GM04504 (cell line): ENCODE data around the gene RANBP6.
A peak's percentile ranks its signal among the peaks of the same experiment; 100 is the strongest.
"Not testable (repeated sequence)": the region's sequence is repeated elsewhere in the genome, so short reads cannot be mapped to it uniquely, and the experiment has no call there.

ENCODE experiments used
- DNase-seq: peaks from one replicate; pipeline ENCODE4 v3.0.0-alpha.2; 2012; ENCODE audit warnings: low read depth

The RANBP6 gene

DNA sequence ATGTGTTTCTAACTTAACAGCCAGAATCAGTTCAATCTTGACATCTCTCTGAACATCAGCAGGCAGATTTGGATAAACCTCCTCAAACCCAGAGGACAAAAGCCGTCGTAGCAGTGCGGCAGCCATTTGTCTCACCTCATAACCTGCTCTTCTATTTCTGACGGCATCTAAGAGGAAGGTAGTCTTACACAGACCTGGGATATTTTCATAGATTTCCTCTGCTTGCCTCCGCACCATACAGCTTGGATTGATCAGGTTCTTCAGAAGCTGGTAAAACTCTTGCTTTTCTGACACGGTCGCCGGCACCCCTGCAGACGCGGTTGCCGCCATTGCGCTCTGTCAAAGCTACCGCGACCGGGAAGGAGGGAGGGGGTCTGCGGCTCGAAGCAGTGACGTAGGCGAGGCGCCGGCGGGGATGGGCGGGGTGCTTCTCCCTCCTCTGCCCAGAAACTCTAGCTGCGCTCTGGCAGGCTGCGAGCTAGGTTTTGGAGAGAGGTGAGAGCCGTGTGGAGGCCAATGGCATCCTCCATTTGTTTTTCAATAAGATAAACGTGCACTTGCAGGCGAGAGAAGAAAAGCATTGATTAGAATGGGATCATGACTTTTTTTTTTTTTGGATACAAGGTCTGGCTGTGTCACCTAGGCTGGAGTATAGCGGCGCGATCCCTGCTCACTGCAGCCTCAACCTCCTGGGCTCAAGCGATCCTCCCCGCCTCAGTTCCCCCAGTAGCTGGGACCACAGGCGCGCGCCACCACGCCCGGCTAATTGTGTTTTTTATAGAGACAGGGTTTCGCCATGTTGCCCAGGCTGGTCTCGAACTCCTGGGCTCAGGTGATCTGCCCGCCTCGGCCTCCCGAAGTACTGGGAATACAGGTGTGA, at the start of gene RANBP6:
TSS of gene RANBP6 (minus strand) at position 347 of the 880 bp plus-strand sequence. CDS start at position 330, 17 bp downstream.
- DNase-seq = peak; percentile 49

DNA sequence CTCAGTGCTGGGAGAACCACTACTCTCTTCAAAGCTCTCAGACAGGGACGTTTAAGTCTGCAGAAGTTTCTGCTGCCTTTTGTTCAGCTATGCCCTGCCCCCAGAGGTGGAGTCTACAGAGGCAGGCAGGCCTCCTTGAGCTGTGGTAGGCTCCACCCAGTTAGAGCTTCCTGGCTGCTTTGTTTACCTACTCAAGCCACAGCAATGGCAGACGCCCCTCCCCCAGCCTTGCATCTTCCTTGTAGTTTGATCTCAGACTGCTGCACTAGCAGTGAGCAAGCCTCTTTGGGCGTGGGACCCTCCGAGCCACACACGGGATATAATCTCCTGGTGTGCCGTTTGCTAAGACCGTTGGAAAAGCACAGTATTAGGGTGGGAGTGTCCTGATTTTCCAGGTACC, 47.7 kb upstream of the RANBP6 start:
- DNase-seq = not testable (repeated sequence)

DNA sequence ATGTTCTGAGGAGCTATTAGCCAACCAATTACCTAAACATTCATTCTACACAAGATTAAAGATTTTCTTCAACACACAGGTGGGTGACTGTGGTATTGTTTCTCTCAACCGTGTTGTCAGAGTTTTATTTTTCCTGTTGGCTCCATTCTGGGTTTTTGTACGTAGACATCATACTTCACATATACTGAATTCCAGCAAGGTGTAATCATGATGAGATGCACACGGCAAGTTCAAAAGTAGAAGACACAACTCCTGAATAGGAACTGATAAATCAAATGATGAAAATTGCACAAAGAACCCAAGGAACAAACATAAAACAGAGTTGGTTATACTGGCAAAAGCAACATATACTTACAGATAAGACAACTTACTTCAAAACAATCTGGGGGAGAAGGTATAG, 40.2 kb upstream of the RANBP6 start:
- DNase-seq = no peak

DNA sequence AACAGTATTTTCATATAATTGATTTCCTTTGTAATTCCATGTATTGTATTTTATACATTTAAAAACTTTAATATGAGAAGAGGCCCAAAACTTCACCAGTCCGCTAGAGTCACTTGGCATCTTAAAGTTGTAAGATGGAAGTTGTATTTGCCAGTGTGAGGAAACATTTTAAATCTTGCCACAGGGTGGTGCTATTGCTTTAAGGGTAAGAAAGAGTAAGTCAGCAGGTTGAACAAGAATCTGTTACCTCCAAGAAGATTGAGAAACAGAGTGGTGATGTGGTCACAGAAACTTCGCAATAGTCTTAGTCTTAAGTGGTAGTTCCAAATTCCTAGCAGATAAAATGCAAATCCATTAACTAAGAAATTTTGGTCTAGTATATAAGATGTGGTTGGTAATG, 39.8 kb upstream of the RANBP6 start:
- DNase-seq = peak; percentile 76

DNA sequence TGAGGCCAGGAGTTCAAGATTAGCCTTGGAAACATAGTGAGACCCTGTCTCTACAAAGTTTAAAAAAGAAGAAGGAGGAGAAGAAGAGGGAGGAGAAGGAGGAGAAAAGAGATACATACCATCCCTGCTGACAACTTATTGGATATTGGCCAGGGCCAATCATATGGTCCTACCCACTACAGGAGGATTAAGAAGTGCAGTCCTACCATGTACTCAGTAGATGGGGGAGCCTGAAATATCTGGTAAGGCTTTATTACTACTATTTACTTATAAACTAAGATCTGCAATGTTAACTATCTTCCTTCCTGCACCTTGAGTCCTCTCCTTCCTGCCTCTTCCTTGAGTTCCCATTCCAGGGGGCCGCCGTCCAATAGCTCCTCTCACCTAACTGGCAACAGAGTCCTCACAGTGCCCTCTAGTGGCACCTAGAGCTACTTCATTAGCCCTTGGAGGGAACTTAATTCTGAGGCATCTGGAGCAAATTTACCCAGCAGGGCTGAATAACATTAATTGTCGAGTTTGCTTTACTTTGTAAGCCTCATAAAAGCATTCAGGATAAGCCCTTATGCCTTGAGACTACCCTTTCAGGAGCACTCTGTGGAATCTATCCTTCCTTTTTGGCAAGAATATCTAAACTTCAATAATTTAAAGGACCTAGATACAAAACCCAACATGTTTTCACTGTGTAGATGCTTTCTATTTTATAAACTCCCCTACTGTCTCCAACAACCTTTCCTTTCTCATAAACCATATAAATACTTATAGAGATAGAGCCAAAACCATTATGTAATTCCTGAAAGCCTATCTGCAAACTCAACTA, 39.1 kb upstream of the RANBP6 start:
- peak; percentile 49 for DNase-seq

DNA sequence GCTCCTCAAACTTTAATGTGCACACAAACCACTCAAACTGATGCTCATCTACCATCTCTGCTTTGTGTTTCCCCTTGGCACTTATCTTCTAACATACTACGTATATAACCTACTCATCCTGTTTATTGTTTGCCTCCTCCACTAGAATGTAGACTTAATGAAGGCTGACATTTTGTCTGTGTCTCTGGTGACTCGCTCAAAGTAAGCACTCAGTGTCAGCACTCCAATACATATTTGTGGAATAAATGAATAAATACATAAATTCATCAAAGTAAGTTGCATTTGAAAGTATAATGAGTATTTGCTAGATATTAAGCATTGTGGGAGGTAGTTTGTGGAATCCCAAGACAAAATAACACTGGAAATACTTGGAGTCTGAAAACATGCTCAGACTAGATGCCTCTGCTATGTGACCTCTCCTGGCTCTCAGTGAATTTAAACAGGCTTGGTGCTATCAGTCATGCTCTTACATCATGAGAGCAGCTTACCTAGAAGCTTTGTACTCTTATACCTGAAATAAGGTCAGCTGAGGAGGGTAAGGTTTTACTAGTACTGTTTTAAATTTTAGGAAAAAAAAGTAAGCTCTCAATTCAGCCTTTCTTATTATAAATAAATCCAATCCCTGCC, 37.0 kb upstream of the RANBP6 start:
- DNase-seq = no peak

DNA sequence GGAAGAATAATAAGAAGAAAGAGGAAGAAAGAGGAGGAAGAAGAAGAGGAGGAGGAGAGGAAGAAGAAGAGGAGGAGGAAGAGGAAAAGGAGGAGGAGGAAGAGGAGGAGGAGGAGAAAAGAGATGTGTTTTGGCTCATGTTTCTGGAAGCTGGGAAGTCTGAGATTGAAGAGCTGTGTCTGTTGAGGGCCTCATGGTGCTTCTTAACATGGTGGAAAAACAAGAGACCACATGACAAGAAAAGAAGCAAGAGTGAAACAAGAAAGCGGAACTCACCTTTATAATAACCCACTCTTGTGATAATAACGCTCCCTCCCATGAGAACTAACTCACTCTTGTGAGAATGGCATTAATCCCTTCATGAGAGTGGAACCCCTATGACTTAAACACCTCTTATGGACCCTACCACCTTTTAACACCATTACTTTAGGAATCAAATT, 36.1 kb upstream of the RANBP6 start:
- DNase-seq = no peak

DNA sequence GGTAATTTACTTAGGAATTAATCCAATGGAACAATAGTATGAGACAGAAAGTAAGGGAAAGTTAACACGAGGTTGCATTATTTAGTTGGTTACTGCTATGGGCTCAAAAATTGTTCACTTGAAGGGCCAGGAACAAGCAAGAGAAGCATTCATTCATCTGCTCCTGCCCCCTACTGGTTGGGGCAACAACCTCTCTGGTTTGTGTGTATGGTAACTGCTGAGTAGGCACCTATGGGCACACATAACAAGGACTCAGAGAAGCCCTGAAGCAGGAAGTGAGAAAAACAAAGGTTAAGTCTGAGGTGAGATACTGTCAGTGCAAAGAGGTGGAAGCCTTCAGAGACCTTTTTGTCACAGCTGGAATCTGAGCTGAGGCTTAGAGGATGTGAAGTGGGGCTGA, 34.4 kb upstream of the RANBP6 start:
- no peak for DNase-seq

DNA sequence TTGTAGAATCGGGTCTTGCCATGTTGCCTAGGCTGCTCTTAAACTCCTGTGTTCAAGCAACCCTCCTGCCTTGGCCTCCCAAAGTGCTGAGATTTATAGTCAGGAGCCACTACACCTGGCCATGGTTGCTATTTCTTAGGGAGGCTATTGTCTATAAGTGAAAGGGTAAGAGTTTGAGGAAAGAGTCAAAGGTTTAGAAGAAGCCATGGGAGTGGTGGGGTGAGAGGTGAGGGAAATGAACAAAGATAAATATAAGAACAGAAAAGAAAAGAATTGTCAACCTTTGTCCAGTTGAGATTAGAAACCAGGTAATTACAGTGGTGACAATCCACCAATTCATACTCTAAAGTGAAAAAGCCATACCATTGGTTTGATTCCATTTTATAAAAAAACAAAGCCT, 32.6 kb upstream of the RANBP6 start:
- DNase-seq = no peak

DNA sequence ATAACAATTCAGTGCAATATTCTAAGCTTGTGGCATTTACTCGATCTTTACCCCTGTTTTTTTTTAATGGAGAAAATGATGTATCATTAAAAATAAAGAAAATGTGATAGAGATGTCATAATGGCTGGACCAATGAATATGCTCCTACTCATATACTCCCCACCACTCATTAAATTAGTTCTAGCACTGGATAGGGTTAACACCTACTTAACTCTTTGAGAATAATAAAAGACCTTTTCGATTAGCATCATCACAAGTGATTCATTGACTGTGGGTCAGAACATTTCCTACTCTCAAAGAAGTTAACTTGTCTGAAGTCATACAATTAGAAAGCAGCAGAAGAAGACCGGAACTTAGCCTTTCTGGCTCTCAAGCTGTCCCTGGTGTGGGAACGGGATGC, 31.6 kb upstream of the RANBP6 start:
- no peak for DNase-seq

DNA sequence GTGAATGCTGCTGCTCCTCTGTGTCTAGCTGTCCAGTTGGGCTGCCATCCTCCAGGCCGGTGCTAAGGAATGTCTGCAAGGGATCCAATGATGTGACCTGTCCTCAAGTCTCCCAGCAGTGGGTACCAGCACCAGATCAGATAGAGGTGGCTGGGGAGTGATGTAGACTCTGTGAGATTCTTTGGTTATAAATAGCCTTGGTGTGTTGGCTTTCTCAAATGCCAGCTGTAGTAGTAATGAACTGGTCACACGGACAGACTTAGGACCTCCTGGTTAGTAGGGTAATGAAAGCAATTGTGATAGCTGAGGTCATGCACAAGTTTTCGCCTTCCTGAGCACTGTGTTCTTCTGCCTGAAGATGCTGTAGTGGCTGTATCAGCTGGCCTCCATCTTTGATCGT, 29.9 kb upstream of the RANBP6 start:
- no peak for DNase-seq

DNA sequence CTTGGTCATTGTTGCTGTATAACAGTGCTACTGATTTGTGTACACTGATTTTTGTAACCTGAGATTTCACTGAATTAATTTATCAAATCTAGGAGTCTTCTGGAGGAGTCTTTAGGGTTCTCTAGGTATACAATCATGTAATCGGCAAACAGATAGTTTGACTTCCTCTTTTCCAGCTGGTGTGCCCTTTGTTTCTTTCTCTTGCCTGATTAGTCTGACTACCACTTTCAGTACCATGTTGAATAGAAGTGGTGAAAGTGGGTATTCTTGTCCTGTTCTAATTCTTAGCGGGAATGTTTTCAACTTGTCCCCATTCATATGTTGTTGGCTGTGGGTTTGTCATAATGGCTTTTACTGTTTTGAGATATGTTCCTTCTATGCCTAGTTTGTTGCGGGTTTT, 24.7 kb upstream of the RANBP6 start:
- no peak for DNase-seq

DNA sequence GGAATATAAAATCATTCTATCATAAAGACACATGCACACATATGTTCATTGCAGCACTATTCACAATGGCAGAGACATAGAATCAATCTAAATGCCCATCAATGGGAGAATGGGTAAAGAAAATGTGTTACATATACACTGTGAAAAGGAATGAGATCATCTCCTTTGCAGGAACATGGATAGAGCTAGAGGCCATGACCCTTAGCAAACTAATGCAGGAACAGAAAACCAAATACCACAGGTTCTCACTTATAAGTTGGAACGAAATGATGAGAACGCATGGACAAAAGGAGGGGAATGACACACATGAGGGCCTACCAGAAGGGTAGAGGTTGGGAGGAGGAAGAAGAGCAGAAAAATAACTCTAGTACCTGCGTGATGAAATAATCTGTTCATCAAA, 21.0 kb upstream of the RANBP6 start:
- DNase-seq = no peak

DNA sequence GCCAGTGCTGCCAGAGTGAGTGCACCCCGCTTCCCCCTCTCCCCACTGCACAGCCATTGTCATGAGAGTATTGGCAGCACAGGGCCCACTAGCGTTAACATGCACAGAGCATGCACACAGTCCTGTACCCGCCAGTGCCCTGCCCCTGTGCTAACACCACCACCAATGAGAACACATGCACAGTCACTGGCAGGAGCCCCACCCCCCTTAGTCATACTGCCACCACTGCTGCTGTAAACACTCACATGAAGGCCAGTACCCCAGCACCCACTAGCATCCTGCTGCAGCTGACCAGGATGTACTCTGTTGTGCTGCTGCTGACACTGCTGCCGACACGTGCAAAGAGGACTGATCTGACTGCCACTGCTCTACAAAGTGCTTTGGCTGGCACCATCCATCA, 19.5 kb upstream of the RANBP6 start:
- no peak for DNase-seq

DNA sequence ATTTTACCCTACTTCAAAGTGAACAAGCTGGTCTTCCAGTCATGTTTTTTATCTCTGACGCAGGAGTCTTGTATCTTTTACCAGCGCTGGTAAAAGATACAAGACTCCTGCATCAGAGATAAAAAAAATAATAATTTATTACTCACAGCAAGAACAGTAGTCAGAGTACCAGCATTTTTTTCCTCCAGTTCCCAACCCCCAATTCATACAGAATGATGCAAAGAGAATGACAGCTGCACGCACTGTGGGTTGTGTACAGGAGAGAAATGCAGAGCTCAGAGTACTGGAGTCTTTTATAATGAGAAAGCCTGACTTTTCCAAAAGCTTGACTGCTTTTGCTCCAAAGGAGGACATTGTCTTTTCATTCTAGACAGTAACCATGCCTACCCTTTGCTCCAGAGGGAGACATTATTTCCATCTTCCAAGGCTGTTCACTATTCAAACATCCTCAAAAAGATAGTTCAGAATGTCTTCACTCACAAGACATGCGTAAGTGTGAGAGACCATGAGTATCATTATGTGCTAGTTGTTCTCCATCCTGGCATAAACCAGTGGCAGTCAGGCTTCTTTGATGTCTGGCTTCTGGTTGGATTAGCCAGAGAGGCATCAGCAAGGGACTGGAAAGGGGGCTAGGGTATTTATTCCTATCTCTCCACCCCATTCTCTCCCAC, 14.3 kb upstream of the RANBP6 start:
- no peak for DNase-seq

DNA sequence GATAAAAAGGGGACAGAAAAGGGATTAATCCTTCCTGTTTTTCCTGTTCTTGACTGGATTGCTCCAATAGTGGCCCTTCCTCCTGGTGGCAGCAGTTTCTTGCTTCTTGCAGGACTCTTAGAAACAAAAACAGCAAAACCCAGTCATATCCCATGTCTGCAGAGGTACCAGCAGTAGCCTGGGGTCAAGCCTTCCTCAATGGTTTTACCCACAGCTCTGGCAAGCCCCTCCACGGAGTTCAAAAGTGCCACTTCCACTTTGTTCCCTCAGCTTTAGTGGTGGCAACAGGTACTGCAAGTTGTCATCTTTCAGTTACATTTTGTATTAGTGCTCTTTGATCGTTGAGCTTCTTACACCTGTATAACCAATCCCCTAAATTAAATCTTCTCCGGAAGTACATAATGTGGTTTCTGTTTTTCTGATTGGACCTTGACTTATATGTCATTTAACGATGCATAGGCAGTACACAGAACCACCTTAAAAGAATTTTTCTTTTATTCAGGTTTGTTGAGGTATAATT, 8.7 kb upstream of the RANBP6 start:
- no peak for DNase-seq

DNA sequence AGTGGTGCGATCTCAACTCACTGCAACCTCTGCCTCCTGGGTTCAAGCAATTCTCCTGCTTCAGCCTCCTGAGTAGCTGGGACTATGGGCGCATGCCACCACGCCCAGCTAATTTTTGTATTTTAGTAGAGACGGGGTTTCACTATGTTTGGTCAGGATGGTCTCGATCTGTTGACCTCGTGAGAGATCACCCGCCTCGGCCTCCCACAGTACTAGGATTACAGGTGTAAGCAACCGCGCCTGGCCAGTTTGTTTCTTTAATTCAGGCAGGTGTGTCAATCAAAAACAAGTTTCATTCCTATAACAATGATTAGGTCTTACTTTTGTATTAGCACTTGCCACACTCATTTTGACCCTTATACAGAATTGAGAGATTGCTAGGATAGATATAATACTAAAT, 1.6 kb upstream of the RANBP6 start:
- DNase-seq = not testable (repeated sequence)

DNA sequence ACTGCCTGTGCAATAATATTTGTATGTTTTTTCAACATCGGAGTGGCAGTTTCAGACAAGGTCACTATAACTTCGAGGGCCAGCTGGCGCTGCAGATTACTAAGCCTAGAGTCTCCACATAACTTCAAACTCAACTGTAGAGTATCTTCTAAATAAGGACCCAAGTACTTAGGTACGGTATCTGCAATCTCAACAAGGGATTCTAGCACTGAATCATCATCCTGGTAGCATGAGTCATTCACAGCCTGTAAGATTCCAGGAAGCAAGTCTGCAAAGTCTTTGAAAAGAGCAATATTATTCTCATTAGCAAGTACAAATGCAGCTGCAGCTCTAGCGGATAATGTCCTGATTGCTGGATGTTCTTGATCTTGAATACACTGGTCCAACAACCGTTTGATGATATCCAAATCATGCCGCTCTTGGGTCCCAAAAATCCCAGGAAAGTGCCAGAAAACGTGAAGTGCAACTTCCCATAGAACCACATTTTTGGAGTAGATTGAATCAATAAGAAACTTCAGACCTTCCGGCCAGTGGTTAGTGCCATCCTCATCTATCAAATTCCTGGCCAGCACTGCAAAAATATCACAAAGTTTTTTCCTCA, 654 bp downstream of the RANBP6 start:
- DNase-seq = no peak

DNA sequence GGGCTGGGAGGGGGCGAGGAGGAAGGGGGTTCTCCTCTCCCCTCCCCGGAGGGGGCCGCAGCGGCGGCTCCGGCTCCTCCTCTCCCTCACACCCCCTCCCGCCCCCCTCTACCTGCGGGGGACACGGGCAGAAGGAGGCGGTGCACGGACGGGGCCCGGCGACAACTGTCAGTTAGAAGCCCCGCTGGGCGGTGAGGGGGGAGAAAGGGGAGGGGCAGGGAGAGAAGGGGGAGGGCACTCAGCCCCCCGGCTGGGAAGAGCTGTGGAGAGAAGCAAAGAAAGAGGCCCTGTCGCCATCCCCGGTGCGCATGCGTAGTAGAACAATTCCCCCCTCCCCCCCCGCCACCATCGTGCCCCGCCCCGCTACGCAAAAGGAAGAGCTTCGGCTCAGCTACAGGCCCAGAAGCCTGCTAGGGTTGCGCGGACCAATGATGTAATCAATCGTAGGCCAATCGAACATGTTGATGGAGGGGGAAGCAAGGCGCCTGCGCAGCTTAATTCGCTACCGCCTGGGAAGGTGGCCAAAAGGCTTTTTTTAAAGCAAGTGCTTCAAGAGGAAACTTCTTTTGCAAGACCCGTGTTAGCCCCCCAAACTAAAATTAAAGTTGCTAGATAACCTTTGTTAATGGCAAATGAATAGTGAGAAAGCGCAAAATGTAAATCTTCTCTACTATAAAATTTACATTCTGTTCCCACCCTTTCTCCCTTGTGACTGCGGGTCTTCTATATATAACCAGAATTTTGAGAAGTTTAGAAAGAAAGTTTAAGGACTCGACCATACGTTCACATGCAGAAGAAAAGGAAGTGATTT, 7.0 kb downstream of the RANBP6 start:
- peak; percentile 96 for DNase-seq

DNA sequence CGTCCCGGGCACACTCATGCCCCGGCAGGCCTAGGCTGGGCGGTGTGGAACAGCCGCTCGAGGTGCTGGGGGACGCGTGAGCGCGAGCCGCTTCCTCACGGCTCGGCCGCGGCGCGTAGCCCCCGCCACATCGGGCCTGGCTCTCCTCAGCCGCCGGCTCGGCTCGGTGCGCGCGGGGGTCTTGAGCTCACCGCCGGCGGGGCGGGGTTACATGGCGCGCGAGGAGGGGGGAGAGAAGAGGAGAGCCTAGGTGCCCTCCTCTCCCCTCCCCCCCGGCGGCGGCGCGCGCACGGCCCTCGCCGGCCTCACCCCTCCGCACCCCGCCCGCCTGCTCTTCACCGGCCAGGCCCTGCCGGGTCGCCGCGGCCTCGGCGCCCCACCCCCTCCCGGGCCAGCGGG, 7.7 kb downstream of the RANBP6 start:
- DNase-seq = no peak
